GM23338 (cell line): ENCODE results near the gene CCS.

ENCODE experiments used
- CREB1 ChIP-seq: fragments of 250-450 bp; sonication (Bioruptor Pico); IDR thresholded peaks from 2 replicates; pipeline ENCODE4 v1.5.0; 2020; ENCODE audit warnings: low read depth, mild to moderate bottlenecking, moderate library complexity
- CTCF ChIP-seq, 2 experiments: fragments of 200-600 bp in 1 of 2; sonication (generic) in 1 of 2; conservative IDR thresholded peaks; 2 replicates each; pipeline versions ENCODE4 v1.5.1 to v1.6.1; 2016 to 2017; ENCODE audit warnings: antibody characterized with exemption in 2 of 2, low read depth in 2 of 2, mild to moderate bottlenecking in 2 of 2, moderate library complexity in 1 of 2
- EZH2 ChIP-seq: fragments of 200-600 bp; sonication (generic); IDR thresholded peaks from one replicate; pipeline ENCODE4 v1.8.0; 2017; ENCODE audit warnings: antibody characterized with exemption, mild to moderate bottlenecking, low read depth; ENCODE audit not compliant: unreplicated experiment
- EZH2phosphoT487 ChIP-seq: fragments of 200-600 bp; sonication (generic); IDR thresholded peaks from one replicate; pipeline ENCODE4 v1.8.1; 2018; ENCODE audit warnings: antibody characterized with exemption; ENCODE audit not compliant: unreplicated experiment
- JUNB ChIP-seq: IDR thresholded peaks from one replicate; pipeline ENCODE4 v1.6.1; 2016; ENCODE audit warnings: antibody characterized with exemption; ENCODE audit not compliant: unreplicated experiment
- NANOG ChIP-seq: IDR thresholded peaks from 2 replicates; pipeline ENCODE4 v1.6.1; 2016; ENCODE audit warnings: antibody characterized with exemption, borderline replicate concordance
- POLR2AphosphoS5 ChIP-seq: IDR thresholded peaks from 2 replicates; pipeline ENCODE4 v1.6.1; 2016; ENCODE audit warnings: antibody characterized with exemption, low read depth
- STAT1 ChIP-seq: IDR thresholded peaks from one replicate; pipeline ENCODE4 v1.6.1; 2016; ENCODE audit warnings: antibody characterized with exemption; ENCODE audit not compliant: unreplicated experiment
- ZNF114 ChIP-seq: fragments of 250-450 bp; sonication (Bioruptor Pico); IDR thresholded peaks from 2 replicates; pipeline ENCODE4 v1.5.0; 2020; ENCODE audit warnings: mild to moderate bottlenecking, moderate library complexity
- TF ChIP-seq, protein P1 (sequence below): IDR thresholded peaks from one replicate; pipeline ENCODE4 v1.6.1; 2018; ENCODE audit warnings: antibody characterized with exemption; ENCODE audit not compliant: unreplicated experiment

- TF ChIP-seq EZH2 (no peak), CTCF (conservative IDR thresholded peaks at IDR 0.05; ENCODE audit: low read depth in 2 of 2) (no peak), EZH2phosphoT487 (no peak), NANOG (no peak), POLR2AphosphoS5 (no peak), JUNB (no peak), CREB1 (CRISPR knock-in tag) (no peak), ZNF114 (CRISPR knock-in tag) (no peak), STAT1 (no peak)
- TF ChIP-seq, protein P1, sequence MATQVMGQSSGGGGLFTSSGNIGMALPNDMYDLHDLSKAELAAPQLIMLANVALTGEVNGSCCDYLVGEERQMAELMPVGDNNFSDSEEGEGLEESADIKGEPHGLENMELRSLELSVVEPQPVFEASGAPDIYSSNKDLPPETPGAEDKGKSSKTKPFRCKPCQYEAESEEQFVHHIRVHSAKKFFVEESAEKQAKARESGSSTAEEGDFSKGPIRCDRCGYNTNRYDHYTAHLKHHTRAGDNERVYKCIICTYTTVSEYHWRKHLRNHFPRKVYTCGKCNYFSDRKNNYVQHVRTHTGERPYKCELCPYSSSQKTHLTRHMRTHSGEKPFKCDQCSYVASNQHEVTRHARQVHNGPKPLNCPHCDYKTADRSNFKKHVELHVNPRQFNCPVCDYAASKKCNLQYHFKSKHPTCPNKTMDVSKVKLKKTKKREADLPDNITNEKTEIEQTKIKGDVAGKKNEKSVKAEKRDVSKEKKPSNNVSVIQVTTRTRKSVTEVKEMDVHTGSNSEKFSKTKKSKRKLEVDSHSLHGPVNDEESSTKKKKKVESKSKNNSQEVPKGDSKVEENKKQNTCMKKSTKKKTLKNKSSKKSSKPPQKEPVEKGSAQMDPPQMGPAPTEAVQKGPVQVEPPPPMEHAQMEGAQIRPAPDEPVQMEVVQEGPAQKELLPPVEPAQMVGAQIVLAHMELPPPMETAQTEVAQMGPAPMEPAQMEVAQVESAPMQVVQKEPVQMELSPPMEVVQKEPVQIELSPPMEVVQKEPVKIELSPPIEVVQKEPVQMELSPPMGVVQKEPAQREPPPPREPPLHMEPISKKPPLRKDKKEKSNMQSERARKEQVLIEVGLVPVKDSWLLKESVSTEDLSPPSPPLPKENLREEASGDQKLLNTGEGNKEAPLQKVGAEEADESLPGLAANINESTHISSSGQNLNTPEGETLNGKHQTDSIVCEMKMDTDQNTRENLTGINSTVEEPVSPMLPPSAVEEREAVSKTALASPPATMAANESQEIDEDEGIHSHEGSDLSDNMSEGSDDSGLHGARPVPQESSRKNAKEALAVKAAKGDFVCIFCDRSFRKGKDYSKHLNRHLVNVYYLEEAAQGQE: no peak
Measured at GRCh38 chr11:66593303-66593635, 284 bp downstream of the CCS start.
